Spleen (tissue), 7 donors: ENCODE measurements around the gene CASP10.

ENCODE experiments used
- POLR2A ChIP-seq, 3 donors: fragments of 450-650 bp; IDR thresholded peaks; one replicate each; pipeline ENCODE4 v1.5.1; 2017; ENCODE audit warnings: antibody characterized with exemption in 3 of 3, mild to moderate bottlenecking in 1 of 3
- TF ChIP-seq, protein P1 (sequence below), 11 experiments: fragments of 200-600 bp in 7 of 11; fragments of 450-650 bp in 4 of 11; sonication (generic) in 4 of 11; IDR thresholded peaks in 8 of 11; conservative IDR thresholded peaks in 3 of 11; 1 replicate in 7 of 11; 2 replicates in 4 of 11; pipeline versions ENCODE4 v1.4.0 to v1.8.0; 2016 to 2021; ENCODE audit warnings: antibody characterized with exemption in 11 of 11, inconsistent platforms in 4 of 11, mild to moderate bottlenecking in 1 of 11
- donor health status: DM: no; HTN: no; CAD: no; lungs with moderate emphysema.
- donor health status: DM: no; HTN: no; CAD: no.
- donor health status: DM: no; HTN: no; CAD: no.

GRCh38 chr2:201205515-201205849 is 22.5 kb downstream of the CASP10 start:
- TF ChIP-seq POLR2A (IDR thresholded peaks at IDR 0.05) = no peak
- TF ChIP-seq, protein P1, sequence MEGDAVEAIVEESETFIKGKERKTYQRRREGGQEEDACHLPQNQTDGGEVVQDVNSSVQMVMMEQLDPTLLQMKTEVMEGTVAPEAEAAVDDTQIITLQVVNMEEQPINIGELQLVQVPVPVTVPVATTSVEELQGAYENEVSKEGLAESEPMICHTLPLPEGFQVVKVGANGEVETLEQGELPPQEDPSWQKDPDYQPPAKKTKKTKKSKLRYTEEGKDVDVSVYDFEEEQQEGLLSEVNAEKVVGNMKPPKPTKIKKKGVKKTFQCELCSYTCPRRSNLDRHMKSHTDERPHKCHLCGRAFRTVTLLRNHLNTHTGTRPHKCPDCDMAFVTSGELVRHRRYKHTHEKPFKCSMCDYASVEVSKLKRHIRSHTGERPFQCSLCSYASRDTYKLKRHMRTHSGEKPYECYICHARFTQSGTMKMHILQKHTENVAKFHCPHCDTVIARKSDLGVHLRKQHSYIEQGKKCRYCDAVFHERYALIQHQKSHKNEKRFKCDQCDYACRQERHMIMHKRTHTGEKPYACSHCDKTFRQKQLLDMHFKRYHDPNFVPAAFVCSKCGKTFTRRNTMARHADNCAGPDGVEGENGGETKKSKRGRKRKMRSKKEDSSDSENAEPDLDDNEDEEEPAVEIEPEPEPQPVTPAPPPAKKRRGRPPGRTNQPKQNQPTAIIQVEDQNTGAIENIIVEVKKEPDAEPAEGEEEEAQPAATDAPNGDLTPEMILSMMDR (IDR thresholded peaks at IDR 0.05 in 8 of 11, conservative IDR thresholded peaks at IDR 0.05 in 3 of 11) = no peak
